GM12872 (cell line): ENCODE data around the gene SLC22A4.

ENCODE experiments used
- TF ChIP-seq, protein P1 (sequence below): IDR thresholded peaks from 3 replicates; pipeline ENCODE4 v1.5.1; 2011; ENCODE audit warnings: low read depth, mild to moderate bottlenecking, low read length, moderate library complexity; ENCODE audit not compliant: insufficient read depth

Gene SLC22A4

DNA sequence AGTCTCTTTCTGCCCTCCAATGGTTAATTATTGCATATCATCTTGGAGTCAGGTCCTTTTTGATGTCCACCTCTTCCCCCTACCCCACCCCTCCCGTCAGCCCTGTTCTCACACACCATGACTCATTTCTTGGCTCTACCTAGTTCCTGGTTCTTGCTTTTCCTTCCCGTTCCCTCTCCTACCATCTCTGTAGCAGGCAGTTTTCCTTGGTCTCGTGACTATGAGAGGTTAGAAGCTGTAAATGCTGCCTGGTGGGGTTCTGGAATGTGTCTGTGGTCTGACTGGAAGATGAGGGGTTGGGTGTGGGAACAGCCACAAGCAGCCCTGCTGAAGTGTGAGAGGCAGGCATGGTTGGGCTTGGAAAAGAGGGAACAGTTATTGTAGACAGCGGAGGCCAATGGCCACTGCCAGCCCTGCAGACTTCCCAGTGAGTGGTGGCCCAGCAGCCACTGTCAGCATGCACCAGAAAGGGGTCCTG lies 93.5 kb downstream of the SLC22A4 start:
- TF ChIP-seq, protein P1, sequence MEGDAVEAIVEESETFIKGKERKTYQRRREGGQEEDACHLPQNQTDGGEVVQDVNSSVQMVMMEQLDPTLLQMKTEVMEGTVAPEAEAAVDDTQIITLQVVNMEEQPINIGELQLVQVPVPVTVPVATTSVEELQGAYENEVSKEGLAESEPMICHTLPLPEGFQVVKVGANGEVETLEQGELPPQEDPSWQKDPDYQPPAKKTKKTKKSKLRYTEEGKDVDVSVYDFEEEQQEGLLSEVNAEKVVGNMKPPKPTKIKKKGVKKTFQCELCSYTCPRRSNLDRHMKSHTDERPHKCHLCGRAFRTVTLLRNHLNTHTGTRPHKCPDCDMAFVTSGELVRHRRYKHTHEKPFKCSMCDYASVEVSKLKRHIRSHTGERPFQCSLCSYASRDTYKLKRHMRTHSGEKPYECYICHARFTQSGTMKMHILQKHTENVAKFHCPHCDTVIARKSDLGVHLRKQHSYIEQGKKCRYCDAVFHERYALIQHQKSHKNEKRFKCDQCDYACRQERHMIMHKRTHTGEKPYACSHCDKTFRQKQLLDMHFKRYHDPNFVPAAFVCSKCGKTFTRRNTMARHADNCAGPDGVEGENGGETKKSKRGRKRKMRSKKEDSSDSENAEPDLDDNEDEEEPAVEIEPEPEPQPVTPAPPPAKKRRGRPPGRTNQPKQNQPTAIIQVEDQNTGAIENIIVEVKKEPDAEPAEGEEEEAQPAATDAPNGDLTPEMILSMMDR = no peak

DNA sequence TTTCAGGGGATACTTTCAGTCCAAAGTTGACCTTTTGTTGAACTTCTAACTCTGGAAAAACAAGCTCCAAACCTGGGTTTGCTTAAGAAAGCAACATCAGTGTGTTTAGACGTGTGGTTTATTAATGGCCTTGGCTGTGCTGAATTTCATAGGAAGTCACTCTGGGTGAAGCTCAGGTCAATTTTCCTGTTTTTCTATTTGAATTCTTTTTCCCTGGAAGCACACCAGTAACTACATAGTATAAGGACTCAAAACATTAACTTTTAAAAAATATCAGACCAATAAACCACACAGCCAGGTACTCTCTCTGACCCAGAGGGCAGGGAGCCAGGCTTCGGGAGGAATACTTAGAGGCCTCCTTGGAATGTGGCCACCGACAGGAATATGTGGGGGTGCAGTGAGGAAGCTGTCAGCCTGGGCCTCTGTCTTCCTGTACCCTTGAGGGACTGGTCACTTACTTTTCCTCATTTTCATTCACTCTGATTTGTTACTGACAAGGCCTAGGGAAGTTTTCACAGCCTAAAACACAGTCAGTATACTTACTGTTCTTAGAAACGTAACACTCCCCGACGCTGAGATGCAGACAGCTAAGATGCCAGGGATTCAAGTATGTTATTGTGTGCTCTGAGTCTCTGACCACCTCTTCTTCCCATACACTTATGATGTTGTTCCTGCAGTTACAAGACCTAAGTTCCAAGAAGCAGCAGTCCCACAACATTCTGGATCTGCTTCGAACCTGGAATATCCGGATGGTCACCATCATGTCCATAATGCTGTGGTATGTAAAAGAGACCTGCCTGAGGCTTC lies 94.3 kb downstream of the SLC22A4 start:
- TF ChIP-seq, protein P1 = no peak

DNA sequence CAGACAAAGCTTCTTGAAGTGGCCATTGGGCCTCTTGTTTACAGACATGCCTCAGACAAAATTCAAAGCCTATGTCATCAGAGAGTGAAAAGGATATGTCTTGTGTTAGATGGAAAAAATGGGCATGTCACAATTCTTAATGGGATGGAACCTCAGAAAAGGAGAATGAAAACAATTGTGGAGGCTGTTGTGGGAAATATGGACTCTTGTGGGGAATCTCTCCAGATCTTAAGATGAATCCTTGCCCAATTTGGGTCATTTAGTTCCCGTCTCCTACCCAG lies 94.8 kb downstream of the SLC22A4 start:
- TF ChIP-seq, protein P1 = no peak

DNA sequence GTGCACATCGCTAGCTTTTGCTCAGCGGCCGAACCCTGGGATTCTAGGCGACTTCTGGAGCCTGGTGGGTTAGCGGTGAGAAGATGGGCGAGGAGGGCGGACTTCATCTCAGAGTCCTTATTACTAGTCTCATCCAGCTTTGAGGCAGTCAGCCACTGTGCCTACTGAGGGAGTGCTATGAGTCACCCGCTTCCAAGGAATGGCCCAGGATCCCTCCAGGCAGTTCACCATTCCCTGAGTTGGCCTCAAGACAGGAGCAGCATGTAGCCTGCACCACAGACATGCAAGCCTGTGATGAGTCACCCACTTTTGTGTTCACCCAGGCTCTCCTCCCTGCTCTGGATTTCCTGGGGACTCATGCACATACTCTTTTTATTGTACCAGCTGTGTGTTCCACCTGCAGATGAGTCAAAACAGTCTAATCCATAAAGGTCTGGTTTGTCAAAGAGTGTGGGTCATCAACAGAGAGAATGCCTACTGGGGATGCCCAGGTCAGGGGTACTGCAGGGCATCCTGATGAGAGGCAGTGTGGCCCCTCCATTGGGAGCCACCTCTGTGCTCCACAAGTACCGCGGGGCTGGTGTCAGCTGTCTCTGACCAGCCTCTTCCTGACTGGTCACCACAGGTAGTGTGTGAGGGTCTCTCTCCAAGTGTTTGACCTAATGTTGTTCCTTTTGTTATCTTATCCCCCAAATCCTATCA lies 95.5 kb downstream of the SLC22A4 start:
- TF ChIP-seq, protein P1 = no peak

DNA sequence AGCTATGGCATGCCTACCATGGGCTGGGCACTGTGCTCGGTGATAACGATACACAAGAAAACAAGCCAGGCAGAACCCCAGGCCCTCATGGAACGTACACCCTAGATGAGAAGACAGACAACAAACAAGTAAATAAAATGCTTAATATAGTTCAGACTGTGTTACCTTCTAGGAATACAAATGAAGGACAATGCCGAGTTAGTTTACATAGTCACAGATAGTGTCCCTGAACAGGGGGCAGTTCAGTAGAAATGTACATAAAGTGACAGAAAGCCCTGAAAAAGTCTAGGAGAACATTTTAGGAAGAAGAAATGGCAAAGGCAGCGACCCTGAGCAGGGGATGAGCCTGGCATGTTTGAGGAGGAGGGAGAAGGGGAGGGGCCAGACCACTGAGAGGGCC lies 97.1 kb downstream of the SLC22A4 start:
- TF ChIP-seq, protein P1 = no peak

DNA sequence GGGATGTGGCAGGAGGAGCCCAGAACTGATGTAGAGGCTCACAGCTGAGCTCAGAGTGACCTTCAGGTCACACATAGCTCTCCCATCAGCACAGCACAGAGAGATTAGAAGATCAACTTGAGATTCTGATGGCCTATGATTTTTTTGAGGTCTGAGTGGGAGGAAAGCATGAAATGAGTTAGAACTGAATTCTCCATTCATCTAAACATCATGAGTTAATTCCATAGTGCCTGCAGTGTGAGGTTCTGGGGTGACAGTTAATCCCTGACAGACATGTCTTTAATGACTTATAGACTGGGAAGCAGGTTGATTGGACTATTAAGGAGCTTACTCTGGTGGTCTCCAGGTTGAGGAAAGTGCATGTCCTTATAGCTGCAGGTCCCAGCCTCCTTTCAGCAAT lies 97.7 kb downstream of the SLC22A4 start:
- TF ChIP-seq, protein P1 = no peak

DNA sequence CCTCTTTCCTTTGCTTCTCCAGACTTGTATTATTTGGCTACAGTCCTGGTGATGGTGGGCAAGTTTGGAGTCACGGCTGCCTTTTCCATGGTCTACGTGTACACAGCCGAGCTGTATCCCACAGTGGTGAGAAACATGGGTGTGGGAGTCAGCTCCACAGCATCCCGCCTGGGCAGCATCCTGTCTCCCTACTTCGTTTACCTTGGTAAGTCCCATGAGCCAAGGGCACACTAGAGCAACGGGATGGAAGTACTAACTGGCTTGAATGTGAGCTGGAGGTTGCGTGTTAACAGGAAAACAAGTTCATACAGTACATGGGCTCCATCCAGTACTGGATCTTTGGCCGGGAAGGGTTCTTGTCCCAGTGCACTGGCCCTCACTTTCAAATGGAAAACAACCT lies 98.2 kb downstream of the SLC22A4 start:
- TF ChIP-seq, protein P1 = no peak
